GM21381 (cell line): ENCODE data around the gene ARHGEF10L.

Source experiments
- ATAC-seq: cut with Tn5 transposase; IDR thresholded peaks from one replicate; pipeline ENCODE4 v1.9.1; 2021; ENCODE audit warnings: mild to moderate bottlenecking, moderate library complexity; ENCODE audit not compliant: unreplicated experiment

ARHGEF10L gene

DNA sequence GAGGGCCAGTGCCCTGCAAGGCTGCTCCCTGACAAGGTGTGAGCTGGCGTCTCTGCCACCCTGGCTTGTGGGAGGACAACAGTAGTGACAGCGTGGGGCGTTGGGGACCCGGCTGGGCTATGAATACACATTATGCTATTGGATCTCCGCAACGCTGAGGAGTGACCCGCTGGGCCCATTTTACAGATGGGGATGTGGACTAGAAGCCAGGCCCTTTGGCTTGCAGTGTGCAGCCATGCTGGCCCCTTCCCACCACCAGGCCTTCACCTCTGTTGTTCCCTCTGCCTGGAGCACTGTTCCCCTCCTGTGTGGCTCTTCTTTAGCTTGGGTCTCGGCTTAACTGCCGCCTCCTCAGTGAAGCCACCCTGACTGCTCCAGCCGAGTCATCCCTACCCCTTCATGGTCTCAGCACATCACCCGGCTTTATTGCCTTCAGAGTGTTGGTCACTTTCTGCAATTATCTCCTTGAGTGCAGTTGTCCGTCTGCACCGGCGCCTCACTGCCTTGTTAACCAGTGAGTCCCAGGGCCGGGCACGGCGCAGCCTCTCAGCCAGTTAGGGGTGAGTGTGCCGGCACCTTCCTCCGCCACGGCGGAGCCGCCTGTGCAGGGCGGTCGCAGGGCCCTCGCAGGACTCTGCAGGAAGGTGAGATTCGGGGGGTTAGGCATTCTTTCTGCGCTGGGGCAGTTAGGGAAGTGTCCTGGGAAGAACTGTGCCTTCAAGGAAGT lies 131.3 kb downstream of the ARHGEF10L start:
- no peak for ATAC-seq

DNA sequence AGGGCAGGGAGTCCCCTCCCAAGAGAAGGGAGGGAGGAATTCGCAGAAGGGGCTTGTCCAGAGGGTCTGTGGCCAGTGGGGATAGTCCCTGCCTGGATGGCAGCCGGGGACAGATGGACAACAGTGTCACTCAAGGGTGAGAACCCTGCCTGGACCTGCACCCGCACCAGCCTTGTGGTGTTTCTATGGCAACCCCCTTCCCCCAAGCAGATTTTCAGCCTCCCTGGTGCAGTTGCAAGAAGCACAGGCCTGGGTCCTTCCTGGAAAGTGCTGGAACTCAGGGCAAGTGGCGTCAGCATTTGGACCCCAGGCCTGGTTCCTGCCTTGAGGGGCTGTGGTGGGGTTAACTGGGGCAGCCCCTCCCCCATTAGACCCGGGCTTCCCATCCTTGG lies 131.8 kb downstream of the ARHGEF10L start:
- ATAC-seq = no peak

GRCh38 chr1:17671741-17672140 lies 132.2 kb downstream of the ARHGEF10L start:
- no peak for ATAC-seq

- ATAC-seq = no peak
These were observed 132.7 kb downstream of the ARHGEF10L start for GRCh38 chr1:17672226-17672625.

DNA sequence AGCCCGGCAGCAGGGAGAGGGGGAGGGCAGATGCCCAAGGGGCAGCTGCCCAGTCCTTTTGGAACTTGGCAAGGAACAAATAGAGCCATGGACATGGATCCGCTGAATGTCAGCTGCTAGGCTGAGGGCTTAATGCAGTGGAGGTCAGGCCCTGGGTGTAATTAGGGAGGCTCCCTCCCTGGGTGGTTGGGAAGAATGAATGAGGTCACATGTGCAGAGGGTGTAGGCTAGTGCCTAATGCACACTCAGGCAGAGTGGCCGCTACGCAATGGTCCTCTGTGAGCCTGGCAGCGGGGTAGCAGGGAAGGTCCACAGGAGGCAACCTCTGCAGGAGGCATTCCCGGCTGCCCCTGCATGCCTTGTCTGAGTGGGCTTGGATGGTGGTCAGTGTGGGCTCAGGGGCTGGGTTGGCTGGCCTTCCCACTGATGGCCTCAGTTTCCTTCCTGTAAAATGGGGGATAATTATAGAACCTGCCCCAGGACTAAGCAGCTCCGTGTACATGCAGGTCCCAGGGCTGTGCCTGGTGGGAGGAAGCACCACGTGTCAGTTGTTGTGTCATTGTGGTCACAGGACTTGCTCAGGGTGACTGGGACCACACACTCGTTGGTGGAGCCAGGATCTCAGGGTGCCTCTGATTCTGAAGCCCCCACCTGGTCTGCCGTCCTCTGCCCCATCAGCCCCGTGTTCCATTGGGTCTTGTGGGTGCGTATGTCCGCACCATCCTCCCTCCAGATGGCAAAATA lies 134.0 kb downstream of the ARHGEF10L start:
- ATAC-seq = no peak

DNA sequence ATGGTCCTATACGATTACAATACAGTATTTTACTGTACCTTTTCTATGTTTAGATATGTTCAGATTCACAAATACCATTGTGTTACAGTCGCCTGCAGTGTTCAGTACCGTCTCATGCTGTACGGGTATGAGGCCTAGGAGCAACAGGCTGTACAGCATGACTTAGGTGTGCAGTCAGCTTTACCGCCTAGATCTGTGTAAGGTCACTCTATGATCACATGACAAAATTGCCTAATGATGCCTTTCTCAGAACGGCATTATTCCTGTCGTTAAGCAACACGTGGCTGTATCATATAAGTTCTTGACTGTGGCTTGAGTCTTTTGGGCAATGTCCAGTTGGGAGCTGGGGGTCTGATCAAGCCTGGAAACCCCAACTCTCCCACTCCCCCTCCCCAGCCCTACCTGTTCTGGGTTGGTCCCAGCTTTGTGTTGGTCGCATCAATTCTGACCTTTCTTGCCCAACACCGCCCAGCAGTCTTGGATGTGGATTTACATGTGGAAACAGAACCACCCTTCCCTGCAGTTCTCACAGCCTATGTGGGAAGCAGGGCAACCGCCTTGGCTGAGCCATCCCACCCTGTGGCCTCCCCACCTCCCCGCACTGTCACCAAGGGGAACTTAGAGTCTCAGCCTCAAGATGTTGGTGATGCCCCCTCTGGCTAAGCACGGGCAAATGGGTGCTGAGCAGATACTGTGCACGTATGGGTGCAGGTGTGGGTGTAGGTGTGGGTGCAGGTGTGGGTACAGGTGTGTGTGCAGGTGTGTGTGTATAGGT lies 135.4 kb downstream of the ARHGEF10L start:
- ATAC-seq = no peak

DNA sequence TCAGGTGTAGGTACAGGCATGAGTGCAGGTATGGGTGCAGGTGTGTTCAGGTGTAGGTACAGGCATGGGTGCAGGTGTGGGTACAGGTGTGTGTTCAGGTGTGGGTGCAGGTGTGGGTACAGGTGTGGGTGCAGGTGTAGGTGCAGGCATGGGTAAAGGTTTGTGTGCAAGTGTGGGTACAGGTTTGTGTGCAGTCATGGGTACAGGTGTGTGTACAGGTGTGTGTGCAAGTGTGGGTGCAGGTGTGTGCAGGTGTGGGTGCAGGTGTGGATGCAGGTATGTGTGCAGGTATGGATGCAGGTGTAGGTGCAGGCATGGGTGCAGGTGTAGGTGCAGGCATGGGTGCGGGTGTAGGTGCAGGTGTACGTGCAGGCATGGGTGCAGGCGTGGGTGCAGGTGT lies 136.2 kb downstream of the ARHGEF10L start:
- ATAC-seq = no peak

DNA sequence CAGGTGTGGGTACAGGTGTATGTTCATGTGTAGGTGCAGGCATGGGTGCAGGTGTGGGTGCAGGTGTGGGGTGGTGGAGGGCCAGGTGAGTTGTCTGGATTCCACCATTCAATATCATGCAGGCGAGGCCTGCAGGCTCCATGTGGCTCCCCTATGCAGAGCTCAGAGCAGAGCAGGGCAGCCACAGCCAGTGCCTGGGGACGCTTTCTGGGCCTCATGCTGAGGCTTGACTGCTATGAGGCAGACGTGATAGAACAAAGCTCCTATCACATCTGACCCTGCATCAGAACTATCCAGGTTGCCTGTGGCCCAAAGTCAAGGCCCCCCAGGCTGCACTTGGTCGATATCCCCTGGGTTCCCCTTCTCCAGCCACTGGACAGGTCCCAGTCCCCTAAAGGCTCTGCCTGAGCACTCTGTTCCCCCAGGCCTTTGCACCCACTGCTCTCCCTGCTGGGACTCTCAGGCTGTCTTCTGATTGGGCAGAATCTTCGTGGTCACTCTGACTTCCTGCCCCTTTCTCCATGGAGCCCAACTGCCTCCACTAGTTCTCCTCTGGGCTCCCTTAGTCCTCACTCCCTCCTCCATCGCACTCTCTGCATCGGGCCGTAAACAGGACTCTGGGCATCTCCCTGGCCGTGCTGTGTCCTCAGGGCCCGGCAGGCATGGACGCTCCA lies 137.0 kb downstream of the ARHGEF10L start:
- ATAC-seq = no peak

- no peak for ATAC-seq
These were observed 138.5 kb downstream of the ARHGEF10L start for GRCh38 chr1:17678011-17678410.

GRCh38 chr1:17679856-17680255 lies 140.4 kb downstream of the ARHGEF10L start:
- no peak for ATAC-seq

DNA sequence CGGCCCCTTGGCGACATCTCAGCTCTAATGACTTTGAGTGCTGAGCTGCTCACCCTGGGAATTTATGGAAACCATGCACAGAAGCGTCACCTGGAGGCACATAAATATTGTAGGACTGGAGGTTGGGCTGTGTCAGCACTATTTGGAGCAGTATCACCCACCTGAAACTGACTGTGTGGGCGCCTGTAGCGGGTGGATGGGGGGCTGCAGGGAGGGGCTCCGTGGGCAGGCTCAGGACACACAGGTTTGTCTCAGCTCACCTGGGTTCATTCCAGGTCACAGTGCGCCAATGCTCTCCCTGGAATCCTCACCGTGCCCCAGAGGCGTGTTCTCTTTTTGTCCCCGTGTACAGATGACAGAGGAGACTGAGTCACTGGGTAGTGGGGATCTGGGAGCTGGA lies 140.8 kb downstream of the ARHGEF10L start:
- no peak for ATAC-seq

- no peak for ATAC-seq
These were observed 142.9 kb downstream of the ARHGEF10L start for GRCh38 chr1:17682400-17682799.

DNA sequence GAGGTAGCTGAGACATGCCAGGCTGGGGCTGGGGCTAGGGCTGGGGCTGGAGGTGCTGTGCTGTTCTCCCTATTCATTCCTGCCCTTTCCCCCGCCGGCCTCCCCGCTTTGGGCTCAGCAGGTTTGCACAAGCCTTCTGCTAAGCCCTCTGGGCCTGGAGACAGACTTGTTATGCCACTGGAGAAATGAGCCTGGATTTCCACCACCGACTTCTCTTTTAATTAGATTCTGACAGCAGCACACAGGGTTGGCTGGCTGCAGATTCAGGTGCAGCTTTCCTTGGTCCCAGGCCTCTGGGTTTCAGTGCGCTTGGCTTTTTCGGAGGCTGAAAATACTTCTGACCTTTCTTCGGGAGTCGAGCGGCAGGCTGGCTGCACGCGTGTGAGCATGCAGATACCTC lies 144.1 kb downstream of the ARHGEF10L start:
- no peak for ATAC-seq

- ATAC-seq = no peak
These were observed 145.3 kb downstream of the ARHGEF10L start for GRCh38 chr1:17684810-17685209.

DNA sequence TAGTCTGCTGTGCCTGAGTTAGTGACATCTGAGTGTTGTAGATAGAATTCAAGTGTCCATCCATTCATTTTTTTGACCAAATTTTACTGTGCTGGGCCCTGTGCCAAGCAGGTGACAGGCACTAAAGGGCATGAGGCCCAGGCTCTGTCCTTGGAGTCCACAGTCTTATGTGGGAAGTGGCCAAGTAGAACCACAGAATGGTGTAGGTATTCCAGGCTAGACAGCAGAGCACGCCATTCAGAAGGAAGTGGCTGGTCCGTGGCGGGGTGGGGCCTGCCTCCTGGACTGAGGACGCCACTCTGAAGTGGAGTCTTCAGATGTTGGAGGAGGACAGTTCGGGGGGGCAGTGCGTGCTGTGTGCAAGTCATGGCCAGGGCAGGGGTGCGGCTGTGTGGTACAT lies 146.8 kb downstream of the ARHGEF10L start:
- no peak for ATAC-seq

DNA sequence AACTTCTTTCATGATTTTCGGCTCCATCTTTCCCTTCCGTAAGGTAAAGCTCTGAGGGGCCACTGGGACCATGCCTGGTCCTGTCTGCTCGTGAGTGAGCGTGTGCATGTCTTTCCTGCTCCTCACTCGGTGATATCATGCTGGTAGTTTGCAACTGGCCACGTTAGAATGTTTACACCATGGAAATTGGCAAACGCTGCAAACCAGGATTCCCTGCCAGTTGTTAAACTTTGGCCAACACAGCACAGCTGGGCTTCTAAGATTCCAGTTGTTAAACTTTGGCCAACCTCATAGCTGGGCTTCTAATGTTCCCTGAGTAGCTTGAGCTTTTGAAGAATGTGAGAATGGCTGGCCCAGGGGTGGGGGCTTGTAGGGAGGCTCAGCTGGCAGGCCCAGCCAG lies 147.6 kb downstream of the ARHGEF10L start:
- no peak for ATAC-seq

DNA sequence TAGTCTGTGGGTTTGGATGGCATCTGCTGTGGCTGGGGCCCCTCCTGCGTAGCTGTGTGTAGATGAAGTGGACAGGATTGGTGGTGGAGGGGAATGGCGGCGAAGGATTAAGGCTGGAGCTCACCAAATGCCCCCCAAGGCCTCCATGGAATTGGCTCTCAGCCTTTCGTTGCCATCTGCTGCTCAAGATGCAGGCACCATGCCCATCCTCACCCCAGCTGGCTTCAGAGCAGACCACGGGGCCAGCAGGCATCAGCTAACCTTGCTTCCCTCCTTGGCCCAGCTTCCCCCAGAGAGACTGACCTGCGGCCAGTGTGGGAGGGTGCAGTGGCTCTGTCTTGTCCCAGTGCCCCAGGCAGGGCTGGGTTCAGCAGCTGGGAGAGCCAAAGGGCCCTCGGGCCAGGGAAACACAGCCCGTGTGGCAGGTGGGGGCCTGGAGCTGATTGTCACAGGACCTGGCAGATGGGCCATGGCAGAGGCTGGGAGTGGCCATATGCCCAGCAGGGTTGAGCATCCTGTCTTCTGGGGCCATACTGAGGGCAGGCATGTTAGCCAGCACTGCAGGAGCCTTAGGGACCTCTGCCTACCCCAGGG lies 148.8 kb downstream of the ARHGEF10L start:
- ATAC-seq = no peak

DNA sequence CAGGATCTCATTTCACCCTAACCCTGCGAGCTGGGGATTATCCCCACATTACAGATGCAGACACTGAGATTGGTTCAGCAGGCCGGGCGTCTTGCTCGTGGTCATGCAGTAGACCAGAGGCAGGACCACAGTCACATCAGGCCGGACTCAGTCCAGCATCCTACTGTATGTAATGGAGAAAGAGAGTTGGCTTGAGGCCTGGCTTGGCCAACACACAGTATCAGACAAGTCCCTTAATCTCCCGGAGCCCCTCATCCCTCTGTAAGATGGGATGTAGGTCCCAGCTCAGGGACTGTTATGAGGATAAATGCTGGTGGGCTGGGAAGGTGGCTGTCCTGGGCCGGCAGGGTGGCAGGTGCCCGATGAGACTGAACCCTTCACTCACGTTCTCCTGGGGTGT lies 149.5 kb downstream of the ARHGEF10L start:
- no peak for ATAC-seq

DNA sequence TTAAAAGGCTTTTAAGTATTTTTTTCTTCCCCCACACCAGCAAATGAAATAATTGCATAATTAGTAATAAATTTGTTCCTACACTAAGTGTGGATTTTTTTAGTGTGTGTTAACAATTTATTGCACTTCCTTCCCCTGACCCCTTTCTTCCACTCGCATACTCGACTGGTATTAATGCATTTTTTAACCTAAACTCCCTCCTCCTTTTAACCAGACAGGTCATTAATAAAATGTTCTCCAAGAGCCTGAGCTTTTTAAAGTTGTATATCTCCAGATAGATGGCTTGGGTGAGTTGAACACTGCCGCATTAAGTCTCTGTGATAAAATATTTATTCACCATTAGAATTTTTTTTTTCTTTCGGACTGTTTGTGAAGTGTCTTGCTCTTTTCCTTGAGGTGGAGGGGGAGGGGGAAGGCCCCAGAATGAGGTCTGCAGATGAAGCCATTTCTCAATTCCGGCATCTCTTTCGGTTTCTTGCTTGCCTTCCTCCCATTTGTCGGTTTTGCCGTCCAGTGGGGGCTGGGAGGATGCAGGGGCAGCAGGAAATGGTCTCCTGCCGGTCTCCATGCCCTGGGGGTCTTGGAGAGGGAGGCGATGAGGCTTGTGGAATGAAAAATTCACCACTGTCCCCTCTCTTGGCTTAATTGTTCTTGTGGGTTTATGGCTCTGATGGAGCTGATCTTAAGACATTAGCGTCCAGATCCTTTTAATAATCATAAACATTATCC lies 151.6 kb downstream of the ARHGEF10L start:
- ATAC-seq = no peak

- ATAC-seq = no peak
These were observed 153.1 kb downstream of the ARHGEF10L start for GRCh38 chr1:17692645-17693044.
